DMS53 (cell line): ENCODE results near the gene RAB1A.

Experiments
- DNase-seq: peaks from one replicate; lab custom pipeline; 2025; lab: John Stamatoyannopoulos, UW

RAB1A gene

DNA sequence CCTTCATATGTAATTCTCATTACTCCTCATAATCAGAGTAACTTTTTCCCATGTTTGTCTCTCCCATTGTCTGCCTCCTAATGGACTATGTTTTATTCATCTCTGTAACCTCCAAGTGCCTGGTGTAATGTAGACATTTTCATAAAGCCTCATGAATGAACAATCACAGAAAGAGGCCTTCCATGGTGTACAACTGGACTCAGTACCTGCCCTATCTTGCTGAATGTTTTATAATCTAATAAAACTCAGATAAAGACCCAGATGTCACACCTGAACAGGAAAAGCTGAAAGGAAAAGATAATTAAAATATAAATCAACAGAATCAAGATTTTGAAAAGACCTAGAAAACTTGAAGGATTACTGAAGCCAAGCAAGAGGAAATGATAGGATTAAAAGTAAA, 36.7 kb downstream of the RAB1A start:
- no peak for DNase-seq

DNA sequence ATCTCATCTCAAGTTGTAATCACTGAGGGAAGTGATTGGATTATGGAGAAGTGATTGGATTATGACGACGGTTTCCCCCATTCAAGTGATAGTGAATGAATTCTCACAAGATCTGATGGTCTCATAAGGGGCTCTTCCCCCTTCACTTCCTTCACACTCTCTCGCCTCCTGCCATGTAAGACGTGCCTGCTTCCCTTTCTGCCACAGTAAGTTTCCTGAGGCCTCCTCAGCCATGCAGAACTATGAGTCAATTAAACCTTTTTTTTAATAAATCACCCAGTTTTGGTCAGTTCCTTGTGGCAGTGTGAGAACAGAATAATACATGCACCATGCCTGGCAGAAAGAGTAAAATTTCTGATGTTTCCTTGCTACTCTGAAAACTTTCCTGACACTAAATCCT, 37.1 kb downstream of the RAB1A start:
- no peak for DNase-seq

GRCh38 chr2:65085148-65085547, 44.8 kb downstream of the RAB1A start:
- no peak for DNase-seq

GRCh38 chr2:65081232-65081685, 48.6 kb downstream of the RAB1A start:
- no peak for DNase-seq

- DNase-seq = no peak
Measured at GRCh38 chr2:65079017-65079416, 50.9 kb downstream of the RAB1A start.

- DNase-seq = no peak
Measured at GRCh38 chr2:65077898-65078297, 52.0 kb downstream of the RAB1A start.

- DNase-seq = no peak
Measured at GRCh38 chr2:65076345-65076710, 53.6 kb downstream of the RAB1A start.

- peak; percentile 20 for DNase-seq
Measured at GRCh38 chr2:65075605-65076344, 54.1 kb downstream of the RAB1A start.

DNA sequence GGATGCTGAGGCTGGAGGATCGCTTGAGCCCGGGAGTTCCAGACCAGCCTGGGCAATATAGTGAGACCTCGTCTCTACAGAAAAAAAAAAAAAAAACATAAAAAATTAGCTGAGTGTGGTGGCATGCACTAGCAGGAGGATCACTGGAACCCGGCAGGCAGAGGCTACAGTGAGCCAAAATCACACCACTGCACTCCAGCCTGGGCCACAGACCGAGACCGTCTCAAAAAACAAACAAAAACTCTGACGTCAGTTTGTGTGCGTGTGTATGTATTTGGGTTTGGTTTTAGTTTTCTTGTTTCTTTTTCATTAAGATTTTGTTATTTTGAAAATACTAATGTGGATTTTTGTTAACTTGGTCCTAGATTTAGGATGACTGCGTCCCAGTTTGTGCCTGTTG, 54.7 kb downstream of the RAB1A start:
- DNase-seq = no peak

- DNase-seq = no peak
Measured at GRCh38 chr2:65073879-65074565, 55.9 kb downstream of the RAB1A start.

DNA sequence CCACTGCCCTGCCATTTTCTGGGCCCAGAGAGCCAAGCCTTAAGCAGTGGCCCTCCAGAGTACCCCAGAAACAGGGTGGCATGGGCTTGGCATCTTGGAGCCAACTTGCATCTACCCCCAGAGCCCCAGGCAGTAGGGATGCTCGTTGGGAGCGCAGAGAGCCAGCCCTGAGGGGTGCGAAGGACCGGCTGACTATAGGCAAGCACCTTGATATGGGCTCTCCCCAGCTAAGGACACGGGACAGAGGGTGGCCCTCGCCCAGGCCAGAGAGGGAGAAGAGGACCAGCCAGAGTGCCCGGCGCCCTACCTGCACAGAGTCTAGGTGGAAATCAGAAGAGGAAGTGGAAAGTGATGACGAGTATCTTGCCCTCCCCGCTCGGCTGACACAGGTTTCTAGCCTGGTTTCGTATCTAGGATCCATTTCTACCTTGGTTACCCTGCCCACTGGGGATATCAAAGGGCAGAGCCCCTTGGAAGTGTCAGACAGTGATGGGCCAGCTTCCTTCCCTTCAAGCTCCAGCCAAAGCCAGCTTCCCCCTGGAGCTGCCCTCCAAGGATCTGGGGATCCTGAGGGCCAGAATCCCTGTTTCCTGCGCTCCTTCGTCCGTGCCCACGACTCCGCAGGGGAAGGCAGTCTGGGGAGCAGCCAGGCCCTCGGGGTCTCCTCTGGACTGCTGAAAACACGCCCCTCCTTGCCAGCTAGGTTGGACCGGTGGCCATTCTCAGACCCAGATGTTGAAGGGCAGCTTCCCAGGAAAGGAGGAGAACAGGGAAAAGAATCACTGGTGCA, 57.5 kb downstream of the RAB1A start:
- no peak for DNase-seq

- peak; percentile 39 for DNase-seq
Measured at GRCh38 chr2:65071499-65072180, 58.3 kb downstream of the RAB1A start.

DNA sequence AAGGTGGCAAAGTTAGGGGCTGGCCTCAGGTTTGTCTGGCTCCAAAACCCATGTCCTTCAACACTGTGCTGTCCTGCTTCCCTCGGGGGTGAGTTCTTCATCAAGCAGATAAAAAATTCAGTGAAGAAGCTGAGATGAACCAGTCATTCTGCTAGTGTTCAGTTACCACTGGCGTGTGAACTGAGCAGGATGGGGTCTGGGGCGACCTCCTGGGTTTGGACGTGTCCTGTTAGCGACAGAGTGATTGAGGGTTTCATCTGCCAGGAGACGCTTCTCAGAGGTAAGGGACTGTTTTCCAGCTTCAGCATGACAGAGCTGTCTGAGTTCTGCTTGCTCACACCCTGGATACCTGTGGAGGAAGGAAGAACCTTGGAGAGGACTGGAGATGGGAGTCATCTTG, 59.0 kb downstream of the RAB1A start:
- no peak for DNase-seq

DNA sequence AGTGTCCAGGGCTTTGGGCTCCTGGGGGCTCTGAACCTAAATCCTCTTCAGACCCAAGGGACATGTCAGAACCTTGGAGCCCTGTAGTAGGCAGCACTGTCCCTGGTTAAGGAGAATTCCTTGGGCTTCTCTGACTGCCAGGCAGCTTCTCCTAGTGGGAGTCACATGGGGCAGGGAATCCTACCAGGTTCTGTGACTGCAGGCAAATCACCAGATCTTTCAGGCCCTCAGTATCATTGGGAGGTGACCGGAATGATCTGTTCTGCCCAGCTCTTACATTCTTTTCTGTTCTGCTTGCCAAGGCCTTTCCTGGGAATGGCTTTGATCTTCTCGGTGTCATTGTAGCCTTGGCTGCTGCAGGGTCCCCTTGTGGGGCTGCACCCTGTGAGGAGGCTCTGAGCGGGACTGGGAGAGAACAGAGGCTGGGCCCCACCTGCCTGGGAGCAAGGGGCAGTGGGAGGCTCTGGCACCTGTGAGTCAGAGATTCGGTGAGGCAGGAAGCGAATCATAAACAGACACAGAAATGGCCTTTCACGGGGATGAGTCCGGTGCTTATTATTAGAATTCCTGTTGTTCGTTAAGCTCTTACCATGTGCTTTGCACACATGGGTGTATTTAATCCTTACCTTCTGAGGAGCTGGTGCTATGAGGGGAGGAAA, 59.6 kb downstream of the RAB1A start:
- peak; percentile 12 for DNase-seq

GRCh38 chr2:65069439-65069824, 60.5 kb downstream of the RAB1A start:
- DNase-seq = no peak

GRCh38 chr2:65067806-65068553, 61.9 kb downstream of the RAB1A start:
- DNase-seq = no peak

DNA sequence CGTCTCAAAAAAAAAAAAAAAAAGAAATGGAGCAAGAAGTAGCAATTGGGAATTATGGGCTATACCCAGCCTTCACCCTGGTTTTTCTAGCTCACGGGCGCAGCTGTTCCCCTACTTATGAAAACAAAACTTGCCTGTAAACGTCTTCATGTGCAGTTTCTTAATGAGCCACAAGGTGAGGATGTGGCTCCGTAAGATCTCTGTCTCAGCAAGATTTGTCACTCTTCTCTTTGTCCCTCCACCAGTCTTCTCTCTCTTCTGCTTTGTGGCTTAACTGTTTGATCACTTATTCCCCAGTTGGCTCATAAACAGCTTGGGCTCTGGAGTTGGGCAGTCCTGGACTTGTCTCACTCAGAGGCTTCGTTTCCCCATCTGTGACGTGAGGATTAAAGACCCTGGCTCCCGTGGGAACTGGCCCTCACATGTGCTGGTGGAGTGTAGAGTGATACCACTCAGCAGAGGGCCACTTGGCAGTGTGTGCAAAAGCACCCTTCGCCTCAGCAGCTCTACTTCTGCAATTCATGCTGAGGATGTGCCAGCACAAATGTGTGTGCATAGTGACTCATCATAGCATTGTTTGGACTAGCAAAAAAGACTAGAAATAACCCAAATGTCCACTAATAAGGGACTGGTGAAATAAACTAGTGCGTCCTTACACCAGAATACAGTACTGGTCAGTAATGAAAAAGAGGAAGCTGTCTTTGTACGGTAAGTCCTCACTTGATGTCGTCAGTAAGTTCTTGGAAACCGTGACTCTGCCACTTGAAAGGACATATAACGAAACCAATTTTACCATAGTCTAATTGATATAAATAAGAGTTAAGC, 65.0 kb downstream of the RAB1A start:
- DNase-seq = peak; percentile 95

- DNase-seq = no peak
Measured at GRCh38 chr2:65062843-65063825, 66.8 kb downstream of the RAB1A start.

DNA sequence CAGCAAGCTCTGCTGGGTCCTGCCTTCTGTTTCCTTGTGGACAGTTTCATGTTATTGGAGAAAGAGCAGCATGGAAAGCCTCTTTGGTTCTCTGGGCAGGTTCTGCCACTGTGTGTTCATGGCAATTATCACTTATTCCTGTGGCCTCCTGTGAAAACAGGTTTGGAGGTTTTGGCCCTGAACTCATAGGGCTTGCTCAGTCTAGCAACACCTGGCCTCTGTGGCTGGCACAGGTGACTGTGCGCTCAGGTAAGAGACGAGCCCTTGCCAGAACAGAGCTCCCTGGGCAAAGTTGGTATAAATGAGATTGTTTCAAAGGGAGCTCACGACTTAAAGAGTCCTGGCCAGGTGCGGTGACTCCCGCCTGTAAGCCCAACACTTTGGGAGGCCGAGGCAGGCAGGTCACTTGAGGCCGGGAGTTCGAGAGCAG, 68.0 kb downstream of the RAB1A start:
- DNase-seq = no peak
